Fibroblast of lung (primary cell): ENCODE measurements around the gene XXYLT1.

ENCODE experiments used
- EZH2 ChIP-seq: IDR thresholded peaks from 2 replicates; pipeline ENCODE4 v1.5.1; 2012; ENCODE audit warnings: low read length, control low read depth, mild to moderate bottlenecking; ENCODE audit errors: missing control alignments
- TF ChIP-seq, protein P1 (sequence below), 2 donors: IDR thresholded peaks in 1 of 2; conservative IDR thresholded peaks in 1 of 2; 1 replicate in 1 of 2; 2 replicates in 1 of 2; pipeline ENCODE4 v1.5.1; 2011 to 2012; ENCODE audit warnings: low read length in 2 of 2, control low read depth in 1 of 2, inconsistent platforms in 1 of 2, low read depth in 1 of 2, mild to moderate bottlenecking in 1 of 2

GRCh38 chr3:195097331-195098255 lies 173.4 kb downstream of the XXYLT1 start:
- TF ChIP-seq, protein P1, sequence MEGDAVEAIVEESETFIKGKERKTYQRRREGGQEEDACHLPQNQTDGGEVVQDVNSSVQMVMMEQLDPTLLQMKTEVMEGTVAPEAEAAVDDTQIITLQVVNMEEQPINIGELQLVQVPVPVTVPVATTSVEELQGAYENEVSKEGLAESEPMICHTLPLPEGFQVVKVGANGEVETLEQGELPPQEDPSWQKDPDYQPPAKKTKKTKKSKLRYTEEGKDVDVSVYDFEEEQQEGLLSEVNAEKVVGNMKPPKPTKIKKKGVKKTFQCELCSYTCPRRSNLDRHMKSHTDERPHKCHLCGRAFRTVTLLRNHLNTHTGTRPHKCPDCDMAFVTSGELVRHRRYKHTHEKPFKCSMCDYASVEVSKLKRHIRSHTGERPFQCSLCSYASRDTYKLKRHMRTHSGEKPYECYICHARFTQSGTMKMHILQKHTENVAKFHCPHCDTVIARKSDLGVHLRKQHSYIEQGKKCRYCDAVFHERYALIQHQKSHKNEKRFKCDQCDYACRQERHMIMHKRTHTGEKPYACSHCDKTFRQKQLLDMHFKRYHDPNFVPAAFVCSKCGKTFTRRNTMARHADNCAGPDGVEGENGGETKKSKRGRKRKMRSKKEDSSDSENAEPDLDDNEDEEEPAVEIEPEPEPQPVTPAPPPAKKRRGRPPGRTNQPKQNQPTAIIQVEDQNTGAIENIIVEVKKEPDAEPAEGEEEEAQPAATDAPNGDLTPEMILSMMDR (conservative IDR thresholded peaks at IDR 0.05 in 1 of 2, IDR thresholded peaks at IDR 0.05 in 1 of 2; ENCODE audit: low read depth in 1 of 2, low read length in 2 of 2), result no peak
- TF ChIP-seq EZH2, result no peak
